T-cell (primary cell): ENCODE measurements around the gene PIP5KL1. TPM values are rescaled to one million over a fixed set of nuclear protein-coding genes. Genes with fewer than 3 reads are reported as not detected.

ENCODE experiments used
- ATAC-seq, 4 experiments: fragments of 200-7000 bp in 3 of 4; fragments of 150-1000 bp in 1 of 4; cut with Tn5 transposase; replicated peaks in 1 of 4; 1 replicate in 3 of 4; 2 replicates in 1 of 4; pipeline ENCODE4 v1.10.0; 2021; ENCODE audit warnings: moderate library complexity in 3 of 4, mild to moderate bottlenecking in 2 of 4, moderate number of reproducible peaks in 1 of 4
- CTCF ChIA-PET, 2 donors: fragments of 300-600 bp; sonication (Branson Sonifier 250); formaldehyde crosslinking; loops; one replicate each; lab custom pipeline; 2022; ENCODE audit warnings: antibody characterized with exemption in 2 of 2; lab: Charles Lee
- POLR2A ChIA-PET, 2 donors: fragments of 300-600 bp; sonication (Branson Sonifier 250); formaldehyde crosslinking; loops; one replicate each; lab custom pipeline; 2022; ENCODE audit warnings: antibody characterized with exemption in 2 of 2; lab: Charles Lee
- DNase-seq, 35 experiments: peaks; one replicate each; pipeline versions ENCODE4 v3.0.0 to v3.0.0-alpha.2; 2013 to 2023
- H3K27ac ChIP-seq: one replicate; pipeline ENCODE4 v1.5.1; 2013; ENCODE audit warnings: low read length
- H3K27me3 ChIP-seq, 2 experiments: replicated peaks in 1 of 2; 1 replicate in 1 of 2; 2 replicates in 1 of 2; pipeline versions ENCODE4 v1.6.1 to v1.7.0; 2013; ENCODE audit warnings: low read length in 1 of 2, mixed read lengths in 1 of 2; ENCODE audit not compliant: control insufficient read depth in 2 of 2, insufficient read depth in 2 of 2; ENCODE audit errors: extremely low read depth in 1 of 2
- H3K36me3 ChIP-seq, 2 donors: 1 replicate in 1 of 2; 2 replicates in 1 of 2; pipeline versions ENCODE4 v1.6.1 to v1.7.0; 2013; ENCODE audit warnings: low read length in 1 of 2; ENCODE audit not compliant: control insufficient read depth in 2 of 2, insufficient read depth in 1 of 2; ENCODE audit errors: extremely low read depth in 1 of 2
- H3K4me1 ChIP-seq, 2 experiments: 1 replicate in 1 of 2; 2 replicates in 1 of 2; pipeline versions ENCODE4 v1.6.1 to v1.7.0; 2013; ENCODE audit warnings: low read length in 2 of 2, mixed read lengths in 1 of 2; ENCODE audit not compliant: insufficient read depth in 2 of 2, control insufficient read depth in 1 of 2; ENCODE audit errors: extremely low read depth in 1 of 2
- H3K4me3 ChIP-seq, 2 donors: 1 replicate in 1 of 2; 2 replicates in 1 of 2; pipeline versions ENCODE4 v1.5.1 to v1.7.0; 2013; ENCODE audit warnings: mild to moderate bottlenecking in 2 of 2, low read length in 1 of 2, moderate library complexity in 1 of 2; ENCODE audit not compliant: control insufficient read depth in 1 of 2; ENCODE audit errors: extremely low read depth in 1 of 2
- H3K9me3 ChIP-seq: 2 replicates; pipeline ENCODE4 v1.7.0; 2013
- H3K27ac Mint-ChIP-seq, 2 donors: one replicate each; pipeline ENCODE4 v1.8.0; 2020 to 2021; ENCODE audit warnings: mild to moderate bottlenecking in 2 of 2, mixed read lengths in 2 of 2
- H3K27me3 Mint-ChIP-seq, 2 donors: one replicate each; pipeline ENCODE4 v1.8.0; 2021 to 2022; ENCODE audit warnings: mixed read lengths in 2 of 2
- H3K36me3 Mint-ChIP-seq: one replicate; pipeline ENCODE4 v1.8.0; 2021; ENCODE audit warnings: mixed read lengths
- H3K4me1 Mint-ChIP-seq, 3 donors: one replicate each; pipeline ENCODE4 v1.8.0; 2020 to 2022; ENCODE audit warnings: mixed read lengths in 3 of 3, mild to moderate bottlenecking in 1 of 3
- H3K4me3 Mint-ChIP-seq, 3 donors: one replicate each; pipeline ENCODE4 v1.8.0; 2020 to 2022; ENCODE audit warnings: mild to moderate bottlenecking in 3 of 3, mixed read lengths in 3 of 3, moderate library complexity in 3 of 3
- H3K9me3 Mint-ChIP-seq, 3 donors: one replicate each; pipeline ENCODE4 v1.8.0; 2020 to 2022; ENCODE audit warnings: mixed read lengths in 3 of 3
- WGBS: methylation state at CpG from one replicate; pipeline ENCODE4 v1.1.5; 2013; ENCODE audit warnings: missing lambda C conversion rate; ENCODE audit not compliant: insufficient coverage; 5-methylcytosine and 5-hydroxymethylcytosine counted together
- total RNA-seq, 35 experiments: library from RNA in 6 of 35; stranded (reverse) in 6 of 35; fragments of 120-200 nt in 1 of 35; gene quantifications; one replicate each; pipeline versions ENCODE4 v1.2.1 to v1.2.4 and lab custom pipeline; 2013 to 2026

The PIP5KL1 gene
- total RNA-seq, 5 donors from 2014 or later (not counting 1 experiment from before 2014, with no cell fraction given): 0.99 to 5.6 (median 2.6) TPM

GRCh38 chr9:127954831-127955293 is 24.3 kb upstream of the PIP5KL1 start:
- Histone ChIP-seq H3K4me1 (peaks cover 67 to 85% of the 10 kb centered on the region in 2 experiments), H3K27ac (peak overlapping the region; percentile 44), H3K27me3 (no peaks in the 10 kb centered on the region), H3K4me3 (peak overlapping the region; percentile 4 to 27), H3K9me3 (no peaks in the 10 kb centered on the region), H3K36me3 (peaks cover 14 to 24% of the 10 kb centered on the region in 2 donors)
- Mint-ChIP-seq H3K9me3 (no peaks in the 10 kb centered on the region), H3K4me3 (peak overlapping the region; percentile 53 to 81 (median 67)), H3K27me3 (no peaks in the 10 kb centered on the region), H3K4me1 (peaks cover 90 to 96% (median 95%) of the 10 kb centered on the region in 3 donors), H3K27ac (peak overlapping the region; percentile 87 to 94), H3K36me3 (peaks cover 29% of the 10 kb centered on the region)
- POLR2A ChIA-PET: no interaction called here
- no peak for ATAC-seq
- CTCF ChIA-PET: interaction anchor here (0.5 to 7.2 kb wide), 15 partner anchors 11 to 88 kb away, joined by 3 to 81 read pairs (median 4); partner anchors contain the start of gene EEIG1 (in 1 of the 2)
- DNase-seq: no peak
- 55% methylated on average over 5 of the region's 13 CpGs for WGBS

- H3K4me3 Mint-ChIP-seq: peak overlapping the region; percentile 53 to 81 (median 67)
- Histone ChIP-seq H3K4me1 (peaks cover 72 to 90% of the 10 kb centered on the region in 2 experiments), H3K27me3 (no peaks in the 10 kb centered on the region), H3K36me3 (peaks cover 17 to 31% of the 10 kb centered on the region in 2 donors), H3K4me3 (peak overlapping the region in 1 of 2 donors; percentile 41), H3K9me3 (no peaks in the 10 kb centered on the region), H3K27ac (peak overlapping the region; percentile 18)
- DNase-seq (peak in 1 of 35 experiments; percentile 55), ATAC-seq (peak in 1 of 4 experiments; percentile 19)
- no peaks in the 10 kb centered on the region for H3K9me3 Mint-ChIP-seq
- CTCF ChIA-PET: interaction anchor here (0.6 to 7.2 kb wide), 7 partner anchors 10 to 89 kb away, joined by 3 to 81 read pairs (median 4); partner anchors contain the start of gene EEIG1 (in 1 of the 2)
- 65% methylated on average over 12 of the region's 17 CpGs for WGBS
- H3K36me3 Mint-ChIP-seq: peaks cover 23% of the 10 kb centered on the region
- H3K27ac Mint-ChIP-seq: peak overlapping the region; percentile 87 to 94
- no peaks in the 10 kb centered on the region for H3K27me3 Mint-ChIP-seq
- POLR2A ChIA-PET: interaction anchor here in 1 of 2 donors (0.5 kb wide), 2 partner anchors 92 to 157 kb away, joined by 3 to 4 read pairs; no protein-coding TSS in a partner anchor
- H3K4me1 Mint-ChIP-seq: peaks cover 86 to 92% (median 89%) of the 10 kb centered on the region in 3 donors
These were observed 23.4 kb upstream of the PIP5KL1 start for GRCh38 chr9:127953768-127954505.

GRCh38 chr9:127953154-127953553 is 22.6 kb upstream of the PIP5KL1 start:
- no peak overlapping the region for H3K4me3 ChIP-seq
- no CpG with 5 or more reads among the region's 1 CpG for WGBS
- H3K4me1 ChIP-seq: peaks cover 75 to 95% of the 10 kb centered on the region in 2 experiments
- H3K36me3 Mint-ChIP-seq: peaks cover 26% of the 10 kb centered on the region
- ChIA-PET CTCF (interaction anchor here (2.4 to 7.2 kb wide), 3 partner anchors 10 to 82 kb away, joined by 11 to 81 read pairs (median 31); no protein-coding TSS in a partner anchor), POLR2A (interaction anchor here in 1 of 2 donors (0.5 kb wide), 1 partner anchor 77 kb away, joined by 4 read pairs; no protein-coding TSS in a partner anchor)
- no peaks in the 10 kb centered on the region for H3K9me3 Mint-ChIP-seq
- H3K27me3 Mint-ChIP-seq: no peaks in the 10 kb centered on the region
- H3K4me1 Mint-ChIP-seq: peaks cover 86 to 91% (median 89%) of the 10 kb centered on the region in 3 donors
- peak overlapping the region; percentile 87 to 94 for H3K27ac Mint-ChIP-seq
- no peak for ATAC-seq
- H3K4me3 Mint-ChIP-seq: peak overlapping the region in 1 of 3 donors; percentile 81
- no peaks in the 10 kb centered on the region for H3K9me3 ChIP-seq
- no peak for DNase-seq
- H3K27ac ChIP-seq: no peak overlapping the region
- H3K36me3 ChIP-seq: peaks cover 20 to 37% of the 10 kb centered on the region in 2 donors
- no peaks in the 10 kb centered on the region for H3K27me3 ChIP-seq

DNA sequence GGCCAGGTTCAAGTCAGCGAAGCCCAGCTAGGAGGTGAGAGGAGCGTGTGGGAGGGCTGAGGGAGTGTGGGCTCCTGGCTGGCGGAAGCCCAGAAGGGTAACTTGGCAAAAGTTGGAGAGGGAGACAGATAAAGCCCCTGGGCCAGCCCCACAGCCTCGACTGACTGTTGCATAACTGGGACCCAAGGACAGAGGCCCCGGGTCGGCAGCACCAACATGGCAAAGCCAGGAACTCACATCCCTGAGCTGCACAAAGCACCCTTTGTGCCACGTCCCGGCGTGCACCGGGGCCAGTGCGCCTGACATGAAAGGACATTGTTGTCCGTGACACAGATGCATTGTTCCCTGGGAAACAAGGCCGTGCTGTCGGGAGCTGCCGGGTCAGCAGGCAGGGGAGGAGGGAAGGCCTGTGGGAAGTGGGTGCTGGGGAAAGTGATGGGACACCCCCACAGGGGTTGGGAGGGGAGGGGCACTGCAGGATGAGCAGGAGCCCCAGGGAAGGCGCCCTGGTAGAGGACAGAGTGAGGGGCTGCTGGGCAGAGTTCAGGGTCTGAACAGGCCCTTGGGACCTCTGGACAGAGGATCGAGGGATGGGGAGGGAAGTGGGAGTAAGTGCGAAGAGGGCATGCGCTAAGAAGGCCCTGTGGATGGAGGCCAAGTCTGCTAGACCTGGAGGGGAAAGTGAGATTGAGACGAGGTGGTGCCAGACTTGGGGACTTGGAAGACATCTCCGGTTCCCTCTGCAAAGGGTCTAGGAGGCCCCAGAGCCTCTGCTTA is 20.1 kb upstream of the PIP5KL1 start:
- H3K27ac ChIP-seq: peak overlapping the region; percentile 46
- Mint-ChIP-seq H3K4me3 (peak overlapping the region; percentile 34 to 68 (median 39)), H3K4me1 (peaks cover 80 to 83% (median 82%) of the 10 kb centered on the region in 3 donors), H3K36me3 (peaks cover 41% of the 10 kb centered on the region), H3K9me3 (no peaks in the 10 kb centered on the region), H3K27ac (peak overlapping the region; percentile 85 to 91), H3K27me3 (no peaks in the 10 kb centered on the region)
- 79% methylated on average over 17 of the region's 21 CpGs for WGBS
- H3K9me3 ChIP-seq: no peaks in the 10 kb centered on the region
- peaks cover 29 to 60% of the 10 kb centered on the region in 2 donors for H3K36me3 ChIP-seq
- H3K27me3 ChIP-seq: no peaks in the 10 kb centered on the region
- no peak overlapping the region for H3K4me3 ChIP-seq
- ATAC-seq (no peak), DNase-seq (no peak)
- H3K4me1 ChIP-seq: peaks cover 56 to 94% of the 10 kb centered on the region in 2 experiments
- ChIA-PET CTCF (no interaction called here), POLR2A (interaction anchor here in 1 of 2 donors (0.6 kb wide), 1 partner anchor 24 kb away, joined by 3 read pairs; no protein-coding TSS in a partner anchor)

- H3K36me3 Mint-ChIP-seq: peaks cover 41% of the 10 kb centered on the region
- ChIA-PET POLR2A (interaction anchor here in 1 of 2 donors (0.6 kb wide), 1 partner anchor 24 kb away, joined by 3 read pairs; no protein-coding TSS in a partner anchor), CTCF (no interaction called here)
- peaks cover 49 to 92% of the 10 kb centered on the region in 2 experiments for H3K4me1 ChIP-seq
- H3K4me3 ChIP-seq: no peak overlapping the region
- H3K27ac ChIP-seq: peak overlapping the region; percentile 46
- DNase-seq: no peak
- no peaks in the 10 kb centered on the region for H3K9me3 ChIP-seq
- peak in 1 of 4 experiments; percentile 45 for ATAC-seq
- no peaks in the 10 kb centered on the region for H3K27me3 Mint-ChIP-seq
- 75% methylated on average over 12 of the region's 17 CpGs for WGBS
- H3K27me3 ChIP-seq: no peaks in the 10 kb centered on the region
- no peaks in the 10 kb centered on the region for H3K9me3 Mint-ChIP-seq
- H3K4me3 Mint-ChIP-seq: peak overlapping the region in 2 of 3 donors; percentile 17 to 68
- H3K27ac Mint-ChIP-seq: peak overlapping the region; percentile 85 to 91
- H3K36me3 ChIP-seq: peaks cover 32 to 67% of the 10 kb centered on the region in 2 donors
- H3K4me1 Mint-ChIP-seq: peaks cover 75 to 82% (median 79%) of the 10 kb centered on the region in 3 donors
These were observed 19.4 kb upstream of the PIP5KL1 start for GRCh38 chr9:127949827-127950512.
